ENCODE measurements around the gene POU2F3.

Gene POU2F3

GRCh38 chr11:120350637-120351036, 110.7 kb downstream of the POU2F3 start:
- no peak for DNase-seq

GRCh38 chr11:120352405-120352804, 112.5 kb downstream of the POU2F3 start:
- no peak for DNase-seq

GRCh38 chr11:120354068-120354467, 114.1 kb downstream of the POU2F3 start:
- no peak for DNase-seq

GRCh38 chr11:120354779-120355178, 114.8 kb downstream of the POU2F3 start:
- no peak for DNase-seq

- DNase-seq = no peak
Measured at GRCh38 chr11:120357620-120358019, 117.7 kb downstream of the POU2F3 start.

- DNase-seq = no peak
Measured at GRCh38 chr11:120358729-120359128, 118.8 kb downstream of the POU2F3 start.

- DNase-seq = no peak
Measured at GRCh38 chr11:120363436-120363835, 123.5 kb downstream of the POU2F3 start.

GRCh38 chr11:120365512-120365911, 125.6 kb downstream of the POU2F3 start:
- DNase-seq = no peak
